PC-3 (cell line): Measurements from ENCODE around the gene TFDP2. TPM values are rescaled to one million over a fixed set of nuclear protein-coding genes. Genes with fewer than 3 reads are reported as not detected.

Experiments used
- ATAC-seq: fragments of 200-7000 bp; cut with Tn5 transposase; 2 replicates; pipeline ENCODE4 v1.9.1; 2020; ENCODE audit warnings: mild to moderate bottlenecking, moderate library complexity
- BruUV-seq: library from RNA; stranded (reverse); fragments of 400-500 nt; replicated peaks from 2 replicates; lab custom pipeline; 2021; lab: Mats Ljungman, UMichigan
- CTCF ChIA-PET: fragments of 300-600 bp; sonication (Branson Sonifier 250); formaldehyde crosslinking; loops from one replicate; lab custom pipeline; 2022; ENCODE audit warnings: antibody characterized with exemption; lab: Charles Lee
- POLR2A ChIA-PET: fragments of 300-600 bp; sonication (Branson Sonifier 250); formaldehyde crosslinking; loops from one replicate; lab custom pipeline; 2022; ENCODE audit warnings: antibody characterized with exemption; ENCODE audit not compliant: unreplicated experiment; lab: Charles Lee
- DNase-seq: peaks from one replicate; pipeline ENCODE4 v3.0.0-alpha.2; 2015
- H2AFZ ChIP-seq: fragments of 300-600 bp; sonication (generic); 2 replicates; pipeline ENCODE4 v1.6.0; 2016; ENCODE audit warnings: antibody characterized with exemption, low read length
- H3F3A ChIP-seq: fragments of 300-600 bp; sonication (generic); one replicate; pipeline ENCODE4 v1.6.0; 2017; ENCODE audit warnings: antibody characterized with exemption, low read length, control low read depth, mild to moderate bottlenecking; ENCODE audit not compliant: unreplicated experiment
- H3K27ac ChIP-seq: fragments of 300-600 bp; sonication (generic); 2 replicates; pipeline ENCODE4 v1.5.1; 2016; ENCODE audit warnings: mild to moderate bottlenecking, low read length
- H3K27me3 ChIP-seq: fragments of 300-600 bp; sonication (generic); 2 replicates; pipeline ENCODE4 v1.6.1; 2016; ENCODE audit warnings: low read length, mixed read lengths
- H3K36me3 ChIP-seq: fragments of 300-600 bp; sonication (generic); 2 replicates; pipeline ENCODE4 v1.6.1; 2016; ENCODE audit warnings: low read depth, mixed run types, low read length, mixed read lengths
- H3K4me1 ChIP-seq: fragments of 300-600 bp; sonication (generic); 2 replicates; pipeline ENCODE4 v1.5.1; 2016; ENCODE audit warnings: low read length; ENCODE audit not compliant: insufficient read depth
- H3K4me2 ChIP-seq: fragments of 300-600 bp; sonication (generic); 2 replicates; pipeline ENCODE4 v1.6.0; 2016; ENCODE audit warnings: low read length
- H3K4me3 ChIP-seq: fragments of 300-600 bp; sonication (generic); 2 replicates; pipeline ENCODE4 v1.5.1; 2016; ENCODE audit warnings: mild to moderate bottlenecking, low read length, mixed read lengths
- H3K79me2 ChIP-seq: fragments of 300-600 bp; sonication (generic); 2 replicates; pipeline ENCODE4 v1.6.1; 2017; ENCODE audit warnings: low read length, mixed read lengths
- H3K9ac ChIP-seq: fragments of 300-600 bp; sonication (generic); 2 replicates; pipeline ENCODE4 v1.6.0; 2016; ENCODE audit warnings: mild to moderate bottlenecking, low read length
- H3K9me2 ChIP-seq: fragments of 300-600 bp; sonication (generic); replicated peaks from 2 replicates; pipeline ENCODE4 v1.6.1; 2016; ENCODE audit warnings: mixed run types, low read length, mixed read lengths
- H3K9me3 ChIP-seq: fragments of 300-600 bp; sonication (generic); 2 replicates; pipeline ENCODE4 v1.6.1; 2016; ENCODE audit warnings: low read length, mixed read lengths
- H4K20me1 ChIP-seq: fragments of 300-600 bp; sonication (generic); 2 replicates; pipeline ENCODE4 v1.6.1; 2016; ENCODE audit warnings: low read length, mixed read lengths
- EZH2 ChIP-seq: fragments of 300-600 bp; sonication (generic); IDR thresholded peaks from one replicate; pipeline ENCODE4 v1.6.1; 2017; ENCODE audit warnings: antibody characterized with exemption, mild to moderate bottlenecking, low read length; ENCODE audit not compliant: unreplicated experiment
- EZH2phosphoT487 ChIP-seq: fragments of 300-600 bp; sonication (generic); IDR thresholded peaks from 2 replicates; pipeline ENCODE4 v1.6.1; 2018; ENCODE audit warnings: mild to moderate bottlenecking, antibody characterized with exemption, low read length, borderline replicate concordance
- intact Hi-C: fragments of 100-400 bp; cut with micrococcal nuclease; formaldehyde crosslinking; loops from 2 replicates; pipeline ENCODE4 v1.9.0; 2023
- total RNA-seq: library from RNA; depleted of rRNA; stranded (reverse); fragments of >200 nt; gene quantifications from 2 replicates; pipeline ENCODE4 v1.2.3, GENCODE V29; 2014
- TF ChIP-seq, protein P1 (sequence below): fragments of 300-600 bp; sonication (generic); conservative IDR thresholded peaks from 2 replicates; pipeline ENCODE4 v1.5.1; 2017; ENCODE audit warnings: antibody characterized with exemption, low read depth, mild to moderate bottlenecking, low read length

Gene TFDP2
- total RNA-seq, 1 experiment from 2014 or later = 37.9 TPM

DNA sequence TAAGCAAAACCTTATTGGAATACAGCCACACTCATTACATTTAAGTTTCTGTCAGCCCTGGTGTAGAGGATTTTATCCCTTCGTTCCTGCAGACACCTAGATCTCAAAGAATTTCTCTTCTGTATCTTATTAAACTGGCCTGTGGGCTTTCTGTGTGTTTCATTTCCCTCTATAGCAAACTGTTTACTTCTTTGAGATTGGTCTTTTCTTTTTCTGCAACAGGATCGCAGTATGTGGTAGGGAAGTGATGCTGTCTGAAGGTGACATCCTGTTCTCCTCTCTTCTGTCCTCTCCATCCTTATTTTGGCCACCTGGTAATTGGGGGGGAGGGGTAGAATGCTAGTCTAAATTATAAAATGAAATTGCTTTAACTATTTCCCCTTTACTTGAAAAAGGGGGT is 247.4 kb downstream of the TFDP2 start:
- H3K4me2 ChIP-seq = no peak overlapping the region
- no peak overlapping the region for H3K27ac ChIP-seq
- peaks cover 7% of the 10 kb centered on the region; the same call in 1 of the 2 replicates for H3K36me3 ChIP-seq
- H3F3A ChIP-seq = no peaks in the 10 kb centered on the region
- TF ChIP-seq EZH2phosphoT487 = no peak
- TF ChIP-seq, protein P1, sequence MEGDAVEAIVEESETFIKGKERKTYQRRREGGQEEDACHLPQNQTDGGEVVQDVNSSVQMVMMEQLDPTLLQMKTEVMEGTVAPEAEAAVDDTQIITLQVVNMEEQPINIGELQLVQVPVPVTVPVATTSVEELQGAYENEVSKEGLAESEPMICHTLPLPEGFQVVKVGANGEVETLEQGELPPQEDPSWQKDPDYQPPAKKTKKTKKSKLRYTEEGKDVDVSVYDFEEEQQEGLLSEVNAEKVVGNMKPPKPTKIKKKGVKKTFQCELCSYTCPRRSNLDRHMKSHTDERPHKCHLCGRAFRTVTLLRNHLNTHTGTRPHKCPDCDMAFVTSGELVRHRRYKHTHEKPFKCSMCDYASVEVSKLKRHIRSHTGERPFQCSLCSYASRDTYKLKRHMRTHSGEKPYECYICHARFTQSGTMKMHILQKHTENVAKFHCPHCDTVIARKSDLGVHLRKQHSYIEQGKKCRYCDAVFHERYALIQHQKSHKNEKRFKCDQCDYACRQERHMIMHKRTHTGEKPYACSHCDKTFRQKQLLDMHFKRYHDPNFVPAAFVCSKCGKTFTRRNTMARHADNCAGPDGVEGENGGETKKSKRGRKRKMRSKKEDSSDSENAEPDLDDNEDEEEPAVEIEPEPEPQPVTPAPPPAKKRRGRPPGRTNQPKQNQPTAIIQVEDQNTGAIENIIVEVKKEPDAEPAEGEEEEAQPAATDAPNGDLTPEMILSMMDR = no peak
- TF ChIP-seq EZH2 = no peak
- DNase-seq (no peak), ATAC-seq (no peak)
- H3K4me3 ChIP-seq = no peak overlapping the region
- no TSS peak for BruUV-seq
- no peak overlapping the region for H3K9ac ChIP-seq
- no peaks in the 10 kb centered on the region for H3K27me3 ChIP-seq
- intact Hi-C loops = no loop called here
- H3K9me2 ChIP-seq = no peaks in the 10 kb centered on the region
- no peaks in the 10 kb centered on the region for H3K79me2 ChIP-seq
- CTCF ChIA-PET = no interaction called here
- no peak overlapping the region for H2AFZ ChIP-seq
- POLR2A ChIA-PET = no interaction called here
- no peaks in the 10 kb centered on the region for H3K4me1 ChIP-seq
- no peaks in the 10 kb centered on the region for H3K9me3 ChIP-seq
- no peaks in the 10 kb centered on the region for H4K20me1 ChIP-seq

DNA sequence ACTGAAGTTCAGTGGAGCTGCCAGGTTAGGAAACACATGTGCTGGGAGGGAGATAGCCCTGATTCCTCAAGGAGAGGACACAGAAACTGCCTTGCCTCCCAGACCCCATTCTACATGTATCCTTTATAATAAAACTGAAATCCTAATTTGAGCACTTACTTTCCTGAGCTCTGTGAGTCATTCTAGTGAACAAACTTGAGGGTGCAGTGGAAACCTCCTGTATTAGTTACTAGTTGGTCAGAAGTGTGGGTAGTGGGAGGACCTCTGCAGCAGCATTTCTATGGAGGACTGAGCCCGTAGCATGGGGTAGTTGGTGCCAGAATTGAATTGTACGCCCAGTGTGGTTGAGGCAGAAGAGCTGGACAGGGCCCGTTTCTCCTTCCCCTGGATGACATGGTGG is 249.0 kb downstream of the TFDP2 start:
- Histone ChIP-seq H3K4me2 (no peak overlapping the region), H4K20me1 (no peaks in the 10 kb centered on the region), H3K9me3 (no peaks in the 10 kb centered on the region), H3K4me3 (no peak overlapping the region), H3K27ac (no peak overlapping the region), H3K27me3 (no peaks in the 10 kb centered on the region), H3K79me2 (peaks cover 7% of the 10 kb centered on the region; the same call in 1 of the 2 replicates), H3K9me2 (no peaks in the 10 kb centered on the region), H2AFZ (no peak overlapping the region), H3K36me3 (peaks cover 9% of the 10 kb centered on the region; the same call in 1 of the 2 replicates), H3F3A (no peaks in the 10 kb centered on the region), H3K9ac (no peak overlapping the region), H3K4me1 (no peaks in the 10 kb centered on the region)
- no TSS peak for BruUV-seq
- ATAC-seq (no peak), DNase-seq (no peak)
- ChIA-PET POLR2A (no interaction called here), CTCF (no interaction called here)
- TF ChIP-seq EZH2 (no peak), EZH2phosphoT487 (no peak)
- TF ChIP-seq, protein P1 = no peak
- intact Hi-C loops = no loop called here

DNA sequence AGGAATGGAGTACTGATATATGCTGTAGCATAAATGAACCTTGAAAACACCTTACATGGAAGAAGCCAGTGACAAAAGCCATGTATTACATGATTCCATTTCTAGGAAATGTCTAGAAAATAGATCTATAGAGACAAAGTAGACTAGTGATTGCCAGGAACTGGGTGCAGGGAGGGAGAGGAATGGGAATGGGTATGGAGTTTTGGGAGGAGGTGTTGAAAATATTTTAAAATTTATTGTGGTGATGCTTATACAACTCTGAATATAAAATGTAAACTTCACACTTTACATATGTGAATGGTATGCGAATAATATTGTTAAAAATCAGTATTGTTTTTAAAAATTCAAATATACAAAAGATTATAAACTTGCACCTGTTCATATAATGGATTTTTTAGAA is 250.4 kb downstream of the TFDP2 start:
- no peak overlapping the region for H3K27ac ChIP-seq
- POLR2A ChIA-PET = no interaction called here
- TF ChIP-seq EZH2phosphoT487 = no peak
- TF ChIP-seq, protein P1 = no peak
- no peak for TF ChIP-seq EZH2
- H3F3A ChIP-seq = no peaks in the 10 kb centered on the region
- no peaks in the 10 kb centered on the region for H3K27me3 ChIP-seq
- no peak for ATAC-seq
- H3K36me3 ChIP-seq = peaks cover 9% of the 10 kb centered on the region; the same call in 1 of the 2 replicates
- H2AFZ ChIP-seq = no peak overlapping the region
- no TSS peak for BruUV-seq
- CTCF ChIA-PET = no interaction called here
- no peaks in the 10 kb centered on the region for H3K4me1 ChIP-seq
- no peaks in the 10 kb centered on the region for H3K9me2 ChIP-seq
- intact Hi-C loops = no loop called here
- H4K20me1 ChIP-seq = 0 out of 2 replicates have a peak, but pooled peaks cover under 1% of the 10 kb centered on the region
- peaks cover 7% of the 10 kb centered on the region; the same call in 1 of the 2 replicates for H3K79me2 ChIP-seq
- DNase-seq = no peak
- no peaks in the 10 kb centered on the region for H3K9me3 ChIP-seq
- no peak overlapping the region for H3K4me3 ChIP-seq
- no peak overlapping the region for H3K9ac ChIP-seq
- H3K4me2 ChIP-seq = no peak overlapping the region
